ENCODE measurements around the gene FIP1L1. TPM values are rescaled to one million over a fixed set of nuclear protein-coding genes. Genes with fewer than 3 reads are reported as not detected.

FIP1L1 gene
- polyA plus RNA-seq, 1 donor from 2014 or later = 89.0 TPM

DNA sequence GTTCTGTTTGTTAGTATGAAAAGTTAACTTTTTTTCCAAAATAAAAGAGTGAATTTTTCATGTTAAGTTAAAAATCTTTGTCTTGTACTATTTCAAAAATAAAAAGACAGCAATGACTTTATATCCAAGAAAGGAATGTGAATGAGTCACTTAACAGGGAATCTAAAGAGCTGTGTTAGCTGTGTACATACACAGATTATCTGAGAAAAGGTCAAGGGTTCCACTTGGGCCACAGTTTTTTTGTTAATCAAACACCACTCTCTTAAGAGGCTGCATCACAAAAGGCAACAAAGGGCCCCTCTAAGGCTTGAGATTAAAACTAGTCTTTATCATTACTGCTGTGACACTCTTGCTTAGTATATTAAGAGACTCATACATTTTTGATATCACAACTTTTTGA lies 82.1 kb downstream of the FIP1L1 start:
- Histone ChIP-seq H2AFZ (ENCODE audit: low read depth, low read length) (no peak overlapping the region), H3K27me3 (ENCODE audit: insufficient read depth, low read depth, low read length) (no peaks in the 10 kb centered on the region), H3K4me2 (ENCODE audit: low read length) (no peak overlapping the region), H3F3A (ENCODE audit: insufficient read depth, low read length, poor library complexity, severe bottlenecking) (no peaks in the 10 kb centered on the region), H3K9ac (ENCODE audit: low read length) (no peak overlapping the region), H3K27ac (ENCODE audit: low read length) (no peak overlapping the region), H4K20me1 (ENCODE audit: insufficient read depth) (no peaks in the 10 kb centered on the region), H3K9me3 (ENCODE audit: low read length) (no peaks in the 10 kb centered on the region), H3K9me2 (ENCODE audit: insufficient read depth, low read length) (no peaks in the 10 kb centered on the region), H3K4me3 (ENCODE audit: low read length) (no peak overlapping the region), H3K79me2 (replicated peaks; ENCODE audit: insufficient read depth, low read length) (no peaks in the 10 kb centered on the region), H3K36me3 (ENCODE audit: insufficient read depth, low read length) (peaks cover 18% of the 10 kb centered on the region)
- no peak for TF ChIP-seq POLR2AphosphoS5 (IDR thresholded peaks at IDR 0.05)
- TF ChIP-seq RAD21 (conservative IDR thresholded peaks at IDR 0.05) = no peak
- TF ChIP-seq SMC3 (conservative IDR thresholded peaks at IDR 0.05; ENCODE audit: poor library complexity) = no peak
- no peak for TF ChIP-seq CTCF (IDR thresholded peaks at IDR 0.05; ENCODE audit: poor library complexity, severe bottlenecking)
- TF ChIP-seq EP300 (conservative IDR thresholded peaks at IDR 0.05; ENCODE audit: poor library complexity, severe bottlenecking) = no peak
- TF ChIP-seq, protein P1, sequence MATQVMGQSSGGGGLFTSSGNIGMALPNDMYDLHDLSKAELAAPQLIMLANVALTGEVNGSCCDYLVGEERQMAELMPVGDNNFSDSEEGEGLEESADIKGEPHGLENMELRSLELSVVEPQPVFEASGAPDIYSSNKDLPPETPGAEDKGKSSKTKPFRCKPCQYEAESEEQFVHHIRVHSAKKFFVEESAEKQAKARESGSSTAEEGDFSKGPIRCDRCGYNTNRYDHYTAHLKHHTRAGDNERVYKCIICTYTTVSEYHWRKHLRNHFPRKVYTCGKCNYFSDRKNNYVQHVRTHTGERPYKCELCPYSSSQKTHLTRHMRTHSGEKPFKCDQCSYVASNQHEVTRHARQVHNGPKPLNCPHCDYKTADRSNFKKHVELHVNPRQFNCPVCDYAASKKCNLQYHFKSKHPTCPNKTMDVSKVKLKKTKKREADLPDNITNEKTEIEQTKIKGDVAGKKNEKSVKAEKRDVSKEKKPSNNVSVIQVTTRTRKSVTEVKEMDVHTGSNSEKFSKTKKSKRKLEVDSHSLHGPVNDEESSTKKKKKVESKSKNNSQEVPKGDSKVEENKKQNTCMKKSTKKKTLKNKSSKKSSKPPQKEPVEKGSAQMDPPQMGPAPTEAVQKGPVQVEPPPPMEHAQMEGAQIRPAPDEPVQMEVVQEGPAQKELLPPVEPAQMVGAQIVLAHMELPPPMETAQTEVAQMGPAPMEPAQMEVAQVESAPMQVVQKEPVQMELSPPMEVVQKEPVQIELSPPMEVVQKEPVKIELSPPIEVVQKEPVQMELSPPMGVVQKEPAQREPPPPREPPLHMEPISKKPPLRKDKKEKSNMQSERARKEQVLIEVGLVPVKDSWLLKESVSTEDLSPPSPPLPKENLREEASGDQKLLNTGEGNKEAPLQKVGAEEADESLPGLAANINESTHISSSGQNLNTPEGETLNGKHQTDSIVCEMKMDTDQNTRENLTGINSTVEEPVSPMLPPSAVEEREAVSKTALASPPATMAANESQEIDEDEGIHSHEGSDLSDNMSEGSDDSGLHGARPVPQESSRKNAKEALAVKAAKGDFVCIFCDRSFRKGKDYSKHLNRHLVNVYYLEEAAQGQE (IDR thresholded peaks at IDR 0.05; ENCODE audit: borderline replicate concordance) = no peak
- no peak for TF ChIP-seq TAF1 (IDR thresholded peaks at IDR 0.05; ENCODE audit: low read depth)
- no peak for TF ChIP-seq EZH2 (IDR thresholded peaks at IDR 0.05; ENCODE audit: borderline replicate concordance, insufficient read depth, low read length, poor library complexity, severe bottlenecking)
- TF ChIP-seq MXI1 (conservative IDR thresholded peaks at IDR 0.05; ENCODE audit: poor library complexity, severe bottlenecking) = no peak

DNA sequence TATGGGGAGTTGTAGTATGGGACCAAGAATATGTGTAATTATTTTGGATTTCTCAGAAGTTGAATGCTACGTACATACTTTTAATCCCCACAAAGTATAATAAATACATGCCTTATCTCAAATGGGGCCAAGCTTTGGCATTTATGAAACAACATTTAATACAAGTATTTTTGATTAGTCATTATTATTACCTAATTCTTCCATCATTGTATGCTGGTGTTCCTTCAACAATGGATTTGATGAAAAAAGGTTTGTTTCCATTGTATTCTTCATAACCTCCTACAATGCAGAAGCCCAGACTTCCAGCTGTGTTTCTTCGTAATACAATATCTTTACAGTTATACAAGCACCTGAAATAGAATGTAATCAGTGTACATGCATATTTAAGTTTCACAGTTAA lies 83.8 kb downstream of the FIP1L1 start:
- Histone ChIP-seq H2AFZ (ENCODE audit: low read depth, low read length) (no peak overlapping the region), H3K9me2 (ENCODE audit: insufficient read depth, low read length) (no peaks in the 10 kb centered on the region), H3K36me3 (ENCODE audit: insufficient read depth, low read length) (peaks cover 10% of the 10 kb centered on the region), H3K9me3 (ENCODE audit: low read length) (no peaks in the 10 kb centered on the region), H3K27ac (ENCODE audit: low read length) (no peak overlapping the region), H3K4me2 (ENCODE audit: low read length) (no peak overlapping the region), H3K27me3 (ENCODE audit: insufficient read depth, low read depth, low read length) (no peaks in the 10 kb centered on the region), H4K20me1 (ENCODE audit: insufficient read depth) (no peaks in the 10 kb centered on the region), H3K4me3 (ENCODE audit: low read length) (no peak overlapping the region), H3F3A (ENCODE audit: insufficient read depth, low read length, poor library complexity, severe bottlenecking) (no peaks in the 10 kb centered on the region), H3K9ac (ENCODE audit: low read length) (no peak overlapping the region), H3K79me2 (replicated peaks; ENCODE audit: insufficient read depth, low read length) (no peaks in the 10 kb centered on the region)
- TF ChIP-seq SMC3 (conservative IDR thresholded peaks at IDR 0.05; ENCODE audit: poor library complexity) (no peak), POLR2AphosphoS5 (IDR thresholded peaks at IDR 0.05) (no peak), EP300 (conservative IDR thresholded peaks at IDR 0.05; ENCODE audit: poor library complexity, severe bottlenecking) (no peak), RAD21 (conservative IDR thresholded peaks at IDR 0.05) (no peak), CTCF (IDR thresholded peaks at IDR 0.05; ENCODE audit: poor library complexity, severe bottlenecking) (no peak), EZH2 (IDR thresholded peaks at IDR 0.05; ENCODE audit: borderline replicate concordance, insufficient read depth, low read length, poor library complexity, severe bottlenecking) (no peak), TAF1 (IDR thresholded peaks at IDR 0.05; ENCODE audit: low read depth) (no peak)
- TF ChIP-seq, protein P1 (IDR thresholded peaks at IDR 0.05; ENCODE audit: borderline replicate concordance) = no peak
